ENCODE data around the gene MEAK7.
"Not testable (repeated sequence)": the region's sequence is repeated elsewhere in the genome, so short reads cannot be mapped to it uniquely, and the experiment has no call there.

The MEAK7 gene

GRCh38 chr16:84527532-84528269 lies 23.2 kb upstream of the MEAK7 start:
- TF ChIP-seq CTCF (IDR thresholded peaks at IDR 0.05; ENCODE audit: low read depth, low read length) = no peak
- peak in 1 of 2 donors; percentile 55 for DNase-seq (ENCODE audit: low read depth in 2 of 2)
- no peak overlapping the region for H3K4me3 ChIP-seq (replicated peaks in 1 of 2; ENCODE audit: low read depth in 2 of 2, low read length in 2 of 2)

GRCh38 chr16:84526794-84527531 lies 22.5 kb upstream of the MEAK7 start:
- peak; percentile 38 to 49 for DNase-seq (ENCODE audit: low read depth in 2 of 2)
- no peak overlapping the region for H3K4me3 ChIP-seq (replicated peaks in 1 of 2; ENCODE audit: low read depth in 2 of 2, low read length in 2 of 2)
- no peak for TF ChIP-seq CTCF (IDR thresholded peaks at IDR 0.05; ENCODE audit: low read depth, low read length)

- DNase-seq (ENCODE audit: low read depth in 2 of 2); H3K4me3 ChIP-seq (replicated peaks in 1 of 2; ENCODE audit: low read depth in 2 of 2, low read length in 2 of 2): not testable (repeated sequence)
Measured at GRCh38 chr16:84524941-84525581, 20.6 kb upstream of the MEAK7 start.

- TF ChIP-seq CTCF (IDR thresholded peaks at IDR 0.05; ENCODE audit: low read depth, low read length) = no peak
- H3K4me3 ChIP-seq (replicated peaks in 1 of 2; ENCODE audit: low read depth in 2 of 2, low read length in 2 of 2) = no peak overlapping the region
- DNase-seq (ENCODE audit: low read depth in 2 of 2) = no peak
Measured at GRCh38 chr16:84524346-84524920, 20.0 kb upstream of the MEAK7 start.

GRCh38 chr16:84521497-84521770 lies 17.0 kb upstream of the MEAK7 start:
- no peak overlapping the region for H3K4me3 ChIP-seq (replicated peaks in 1 of 2; ENCODE audit: low read depth in 2 of 2, low read length in 2 of 2)
- TF ChIP-seq CTCF (IDR thresholded peaks at IDR 0.05; ENCODE audit: low read depth, low read length) = no peak
- DNase-seq (ENCODE audit: low read depth in 2 of 2) = no peak

- DNase-seq (ENCODE audit: low read depth in 2 of 2) = no peak
- no peak for TF ChIP-seq CTCF (IDR thresholded peaks at IDR 0.05; ENCODE audit: low read depth, low read length)
- no peak overlapping the region for H3K4me3 ChIP-seq (replicated peaks in 1 of 2; ENCODE audit: low read depth in 2 of 2, low read length in 2 of 2)
Measured at GRCh38 chr16:84520725-84521496, 16.5 kb upstream of the MEAK7 start.

Measured in cardiac fibroblast (primary cell).